HL-60/S4 treated with retinoic acid at 250 ng/mL for 4 days and 3 days (cell line): ENCODE data around the gene UCN.
"Not testable (repeated sequence)": the region's sequence is repeated elsewhere in the genome, so short reads cannot be mapped to it uniquely, and the experiment has no call there.

Source experiments
- in situ Hi-C: fragments of 300-500 bp; cut with MboI; formaldehyde crosslinking; loops from 2 replicates; pipeline ENCODE4 v1.7.0; 2022; ENCODE audit warnings: low sequenced_read_pairs

Gene UCN

GRCh38 chr2:27308359-27308881 lies at the start of gene UCN:
UCN (minus strand) TSS chr2:27308445; CDS start chr2:27307895, 550 bp downstream.
- in situ Hi-C loops, result no loop called here

- in situ Hi-C loops, result no loop called here
These were observed 48.3 kb upstream of the UCN start, which contains the start of gene GTF3C2 for GRCh38 chr2:27356382-27357181. GTF3C2 (minus strand) TSS chr2:27356764; CDS start chr2:27343554, 13,210 bp downstream.

- in situ Hi-C loops, result no loop called here
These were observed 47.8 kb upstream of the UCN start for GRCh38 chr2:27356056-27356381.

DNA sequence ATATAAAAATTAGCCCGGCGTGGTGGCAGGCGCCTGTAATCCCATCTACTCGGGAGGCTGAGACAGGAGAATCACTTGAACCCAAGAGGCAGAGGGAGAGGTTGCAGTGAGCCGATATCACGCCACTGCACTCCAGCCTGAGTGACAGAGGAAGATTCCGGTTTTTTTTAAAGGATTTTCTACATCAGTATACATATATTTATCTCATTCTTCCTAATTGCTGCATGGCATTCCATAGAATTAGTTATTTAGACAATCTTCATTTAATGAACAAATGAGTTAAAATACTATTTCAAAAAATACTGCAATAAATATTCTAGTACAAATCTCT lies 46.3 kb upstream of the UCN start:
- in situ Hi-C loops, result no loop called here

- in situ Hi-C loops, result no loop called here
These were observed 45.7 kb upstream of the UCN start for GRCh38 chr2:27353762-27354596.

- in situ Hi-C loops, result not testable (repeated sequence)
These were observed 45.1 kb upstream of the UCN start for GRCh38 chr2:27353386-27353761.

DNA sequence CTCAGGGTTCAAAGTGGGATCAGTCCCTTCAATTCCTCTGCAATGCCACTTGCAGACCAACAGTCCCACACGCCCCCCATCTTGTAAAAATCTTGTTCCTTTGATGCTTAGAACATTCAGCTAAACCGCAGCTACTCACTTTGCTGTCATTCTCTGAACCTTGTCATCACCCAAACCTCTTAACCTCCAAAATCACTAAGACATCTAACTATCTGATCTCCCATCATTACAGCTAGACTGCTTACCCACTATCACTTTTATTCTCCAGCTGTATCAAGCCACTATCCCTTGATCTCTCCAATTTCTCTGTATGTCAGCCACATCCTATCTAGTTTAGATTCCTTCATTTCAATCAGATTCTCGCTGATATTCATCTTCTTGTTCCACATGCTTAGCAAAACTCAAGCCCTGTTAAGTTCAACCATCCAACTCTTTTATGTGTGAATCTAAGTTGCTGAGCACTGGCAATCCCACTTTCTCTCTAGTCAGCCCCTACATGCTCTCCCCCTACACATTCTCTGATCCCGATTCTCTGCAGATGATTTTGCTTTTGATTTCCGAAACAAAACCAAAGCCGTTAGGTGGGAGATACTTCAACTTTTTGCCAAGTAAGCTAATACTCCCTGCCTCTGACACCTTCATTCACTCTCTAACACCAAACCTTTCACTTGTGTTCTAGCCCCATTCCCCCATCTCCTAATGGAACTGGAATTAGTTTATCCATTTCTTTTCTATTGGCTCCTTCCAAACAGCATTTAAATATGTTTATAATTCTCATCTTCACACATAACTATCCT lies 43.8 kb upstream of the UCN start:
- in situ Hi-C loops, result no loop called here

- in situ Hi-C loops, result no loop called here
These were observed 42.0 kb upstream of the UCN start for GRCh38 chr2:27350106-27350693.

DNA sequence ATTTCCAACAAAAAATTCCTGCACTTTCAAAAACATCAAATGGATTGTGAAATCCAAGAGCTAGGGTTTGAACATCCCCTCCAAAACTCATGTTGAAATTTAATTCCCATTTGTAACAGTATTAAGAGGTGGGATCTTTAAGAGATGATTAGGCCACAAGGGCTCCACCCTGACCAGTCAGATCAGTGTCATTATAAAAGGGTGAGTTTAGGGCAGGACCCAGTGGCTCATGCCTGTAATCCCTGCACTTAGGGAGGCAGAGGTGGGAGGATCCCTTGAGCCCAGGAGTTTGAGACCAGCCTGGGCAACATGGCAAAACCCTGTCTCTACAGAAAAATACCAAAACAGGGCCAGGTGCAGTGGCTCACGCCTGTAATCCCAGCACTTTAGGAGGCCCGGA lies 39.4 kb upstream of the UCN start:
- in situ Hi-C loops, result no loop called here

DNA sequence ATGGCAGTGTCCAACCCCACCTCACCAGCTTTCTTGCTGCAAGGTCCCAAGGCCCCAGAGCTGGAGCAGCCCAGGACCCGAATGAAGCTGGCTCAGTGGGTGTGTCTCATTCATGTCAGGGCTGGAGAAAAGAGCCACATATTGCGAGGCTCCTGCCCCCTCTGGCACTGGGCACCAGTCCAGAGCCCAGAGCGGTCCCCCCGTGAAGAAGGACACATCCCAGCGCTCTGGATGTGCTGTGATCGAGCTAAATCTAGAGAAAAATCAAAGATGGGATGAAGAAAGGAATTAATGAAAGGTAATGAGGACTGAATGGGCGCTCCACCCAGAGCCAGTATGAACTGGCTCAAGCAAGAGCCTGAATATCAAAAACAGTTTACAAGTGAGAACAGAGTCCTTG lies 27.9 kb upstream of the UCN start:
- in situ Hi-C loops, result no loop called here

GRCh38 chr2:27335311-27335710 lies 27.1 kb upstream of the UCN start:
- in situ Hi-C loops, result no loop called here

DNA sequence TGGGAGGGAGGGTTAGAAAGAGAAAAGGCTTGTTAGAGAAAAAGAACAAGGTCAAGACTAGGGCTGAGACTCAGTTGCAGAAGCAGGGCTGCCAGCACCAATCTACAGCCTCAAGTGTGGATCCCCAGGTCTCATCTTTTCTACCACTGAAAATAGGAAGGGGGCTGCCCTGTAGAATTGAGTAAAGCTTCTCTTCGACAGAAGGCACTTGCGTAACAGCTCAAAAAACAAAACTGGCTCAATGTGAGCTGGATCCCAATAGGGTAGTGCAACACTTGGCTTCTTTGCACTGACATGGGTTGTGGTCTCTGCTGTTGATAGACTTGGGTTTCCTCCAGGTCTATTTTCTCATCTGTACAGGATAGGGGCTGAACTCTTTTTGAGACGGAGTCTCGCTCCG lies 16.5 kb upstream of the UCN start:
- in situ Hi-C loops, result no loop called here

DNA sequence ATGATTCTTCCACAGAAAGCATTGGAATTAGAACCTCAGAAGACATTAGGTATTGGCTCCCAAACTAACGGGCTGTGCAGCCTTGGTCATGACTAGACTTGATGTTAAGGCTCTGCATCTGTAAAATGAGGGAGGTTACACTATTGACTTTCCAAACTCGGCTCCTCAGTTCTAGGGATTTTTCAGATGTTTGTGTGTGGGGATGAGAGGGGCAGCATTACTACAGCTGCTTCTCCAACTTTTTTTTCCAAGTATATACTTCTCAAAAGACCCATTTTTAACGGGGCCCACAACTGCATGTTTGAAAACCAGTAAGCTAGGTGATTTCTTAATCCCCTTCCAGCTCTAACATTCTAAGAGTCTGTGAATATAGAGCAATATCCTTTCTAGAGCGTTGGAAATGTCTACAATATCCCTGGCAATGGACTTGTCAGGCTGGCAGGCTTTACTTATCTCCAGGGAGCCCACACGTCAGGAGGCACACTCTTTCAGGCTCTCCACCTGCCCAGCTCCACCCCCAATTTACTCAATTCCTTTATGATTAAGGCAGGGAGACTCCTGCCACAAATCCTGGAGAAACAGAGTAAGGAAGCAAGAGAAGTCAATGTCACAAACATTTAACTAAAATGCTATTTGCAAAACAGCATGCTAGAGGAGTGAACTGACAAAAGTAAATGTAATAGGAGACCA lies 15.5 kb upstream of the UCN start:
- in situ Hi-C loops, result no loop called here

- in situ Hi-C loops, result no loop called here
These were observed 14.7 kb upstream of the UCN start, which contains the start of gene MPV17 for GRCh38 chr2:27322766-27323595. MPV17 (minus strand) TSS chr2:27323097; CDS start chr2:27322517, 580 bp downstream.

- in situ Hi-C loops, result no loop called here
These were observed 14.1 kb upstream of the UCN start for GRCh38 chr2:27322301-27322765.

- in situ Hi-C loops, result no loop called here
These were observed 12.8 kb upstream of the UCN start for GRCh38 chr2:27320958-27321543.

- in situ Hi-C loops, result not testable (repeated sequence)
These were observed 11.6 kb upstream of the UCN start for GRCh38 chr2:27319839-27320238.

- in situ Hi-C loops, result no loop called here
These were observed 8.6 kb upstream of the UCN start for GRCh38 chr2:27316655-27317412.
